Cerebellar cortex (tissue), 1 donor: ENCODE measurements around the gene OR2G2.

Experiments used
- DNase-seq: peaks from one replicate; pipeline ENCODE4 v3.0.0-alpha.2; 2015; ENCODE audit warnings: low spot score

OR2G2 gene

GRCh38 chr1:247588060-247588459, at the start of gene OR2G2:
OR2G2 (plus strand) TSS chr1:247588360; CDS start chr1:247588360, 0 bp downstream.
- no peak for DNase-seq

DNA sequence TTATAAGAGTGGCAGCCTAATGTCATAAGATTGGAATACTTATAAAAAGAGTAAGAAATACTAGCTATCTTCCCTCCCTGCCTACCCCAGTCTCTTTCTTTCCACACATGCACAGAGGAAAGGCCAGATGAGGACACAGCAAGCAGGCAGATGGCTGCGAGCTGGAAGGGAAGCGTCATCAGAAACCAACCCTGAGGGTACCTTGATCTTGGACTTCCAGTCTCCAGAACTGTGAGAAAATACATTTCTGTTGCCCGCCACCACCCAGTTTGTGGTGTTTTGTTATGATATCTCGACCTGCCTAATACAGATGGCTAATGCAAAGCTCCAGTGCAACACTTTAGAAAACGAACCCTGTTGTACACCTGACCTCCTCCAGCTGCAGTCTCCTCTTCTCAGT, 49.6 kb upstream of the OR2G2 start:
- no peak for DNase-seq

DNA sequence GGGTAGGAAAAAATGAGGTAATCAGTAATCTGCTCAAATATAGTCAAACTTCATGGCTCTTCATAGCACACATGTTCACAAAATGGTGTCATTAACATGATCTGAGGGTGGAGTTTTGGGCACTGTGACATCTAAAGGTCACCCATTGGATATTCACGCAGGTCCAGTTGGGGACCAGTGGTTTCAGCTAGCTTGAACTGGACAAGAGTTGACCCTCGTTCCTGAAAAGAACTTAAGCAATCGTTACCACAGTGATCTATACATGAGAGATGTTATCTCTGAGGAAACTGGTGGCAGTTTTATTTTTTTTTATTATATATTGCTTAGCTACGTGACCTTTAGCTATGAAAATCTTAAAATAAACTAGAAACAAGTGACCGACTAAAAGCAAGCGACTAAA, 48.9 kb upstream of the OR2G2 start:
- DNase-seq: no peak

DNA sequence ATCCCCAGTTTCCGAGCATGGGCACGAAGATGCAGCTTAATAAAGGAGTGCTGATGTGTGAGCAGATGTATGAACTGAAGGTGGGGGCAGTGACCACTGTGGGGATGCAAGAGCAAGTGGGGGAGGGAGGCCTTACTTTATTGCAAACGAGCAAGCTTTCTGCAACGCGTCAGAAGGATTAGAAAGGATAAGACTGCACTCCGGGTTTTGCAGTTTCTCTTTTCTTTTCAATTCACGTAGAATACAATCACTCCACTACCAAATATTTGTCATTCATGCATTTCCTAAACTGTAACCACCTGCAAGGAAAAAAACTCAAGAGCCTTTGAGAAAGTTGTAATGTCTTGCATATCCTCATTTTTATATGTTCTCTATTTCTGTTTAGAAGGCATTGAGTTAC, 47.6 kb upstream of the OR2G2 start:
- DNase-seq: no peak

DNA sequence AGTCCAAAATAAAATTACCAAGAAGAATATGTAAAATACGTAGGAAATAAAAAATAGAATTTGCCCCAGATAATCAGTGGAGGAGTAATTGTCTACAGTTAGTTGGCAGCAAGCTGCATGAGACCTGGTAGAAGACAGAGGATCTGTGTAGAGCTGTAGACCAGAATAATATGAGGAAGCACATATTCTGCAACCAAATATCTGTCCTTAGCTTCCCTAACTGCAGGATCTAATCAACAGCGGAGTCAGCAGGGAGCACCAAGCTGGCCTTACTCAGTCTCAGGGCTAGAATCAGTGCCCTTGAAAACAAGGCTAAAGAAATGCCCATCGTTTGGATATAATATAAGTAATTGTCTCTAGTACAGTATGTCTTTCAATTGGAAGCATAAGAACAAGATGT, 45.3 kb upstream of the OR2G2 start:
- no peak for DNase-seq

- DNase-seq: no peak
Measured at GRCh38 chr1:247548092-247548491, 40.1 kb upstream of the OR2G2 start.

DNA sequence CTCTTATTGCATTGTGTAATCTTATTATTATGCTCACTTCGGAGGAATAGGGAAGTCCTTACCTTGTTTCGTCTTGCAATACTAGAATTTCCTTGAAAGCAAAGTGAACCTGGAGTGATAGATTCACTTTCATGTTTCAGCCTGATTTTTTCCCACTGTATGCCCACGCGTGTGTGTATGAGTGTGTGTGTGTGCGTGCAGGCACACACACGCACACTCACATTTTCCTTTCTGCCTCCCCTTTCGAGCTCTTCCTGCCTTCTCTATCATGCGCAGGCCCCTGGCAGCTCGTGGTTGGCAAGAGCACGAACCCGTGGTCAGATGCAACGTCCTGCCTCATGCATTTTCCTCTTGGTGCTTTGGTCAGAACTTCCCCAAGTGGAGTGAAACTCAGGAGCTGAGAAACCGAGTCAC, 39.4 kb upstream of the OR2G2 start, which contains the start of gene GCSAML:
Gene GCSAML, plus strand, starts transcription at position 366 of the 414 bp plus-strand sequence. CDS start 58 bp downstream, outside the sequence.
- DNase-seq: no peak

DNA sequence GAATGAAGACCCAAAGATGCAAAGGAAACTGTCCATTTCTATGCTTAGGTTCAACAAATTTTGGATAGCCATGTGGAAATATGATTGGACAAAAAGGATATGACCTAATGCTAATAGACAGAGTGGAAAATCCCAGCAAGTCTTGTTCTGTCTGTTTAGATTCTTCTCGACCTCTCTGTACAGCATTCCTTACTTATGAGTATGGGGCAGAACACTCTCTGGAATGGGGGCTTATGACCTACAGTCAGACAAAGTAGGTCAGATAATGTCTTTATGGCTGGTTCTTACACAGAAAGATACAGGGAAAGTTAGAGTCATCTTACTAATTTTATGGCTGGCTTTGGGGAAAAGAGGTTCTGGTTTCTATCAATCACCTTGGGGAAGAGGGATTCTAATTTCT, 36.4 kb upstream of the OR2G2 start:
- no peak for DNase-seq

GRCh38 chr1:247552231-247552630, 35.9 kb upstream of the OR2G2 start:
- DNase-seq: no peak

GRCh38 chr1:247557926-247558674, 30.1 kb upstream of the OR2G2 start:
- DNase-seq: no peak

- DNase-seq: no peak
Measured at GRCh38 chr1:247561711-247562110, 26.4 kb upstream of the OR2G2 start.

- DNase-seq: no peak
Measured at GRCh38 chr1:247562198-247562597, 26.0 kb upstream of the OR2G2 start.

GRCh38 chr1:247574236-247574635, 13.9 kb upstream of the OR2G2 start:
- DNase-seq: no peak

DNA sequence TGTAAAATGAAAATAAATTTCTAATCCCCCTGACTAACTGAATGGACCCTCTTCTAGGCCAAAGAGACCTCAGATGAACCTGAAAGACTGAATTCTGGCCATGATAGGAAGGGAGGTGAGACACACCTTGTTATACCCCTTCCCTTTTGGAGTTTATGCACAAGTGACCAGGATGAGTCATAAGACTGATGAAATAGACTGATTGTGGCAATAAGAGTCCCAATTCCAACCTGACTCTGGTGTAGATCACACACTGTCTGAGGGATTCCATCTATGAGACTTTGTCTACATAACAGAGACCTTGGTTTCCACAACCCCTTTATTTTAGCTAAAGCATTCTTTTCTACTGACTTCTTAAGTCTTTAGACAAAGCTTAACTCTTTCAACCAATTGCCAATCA, 13.5 kb upstream of the OR2G2 start:
- DNase-seq: no peak

GRCh38 chr1:247576514-247576913, 11.6 kb upstream of the OR2G2 start:
- DNase-seq: peak; percentile 17

- no peak for DNase-seq
Measured at GRCh38 chr1:247578946-247579460, 9.2 kb upstream of the OR2G2 start.

DNA sequence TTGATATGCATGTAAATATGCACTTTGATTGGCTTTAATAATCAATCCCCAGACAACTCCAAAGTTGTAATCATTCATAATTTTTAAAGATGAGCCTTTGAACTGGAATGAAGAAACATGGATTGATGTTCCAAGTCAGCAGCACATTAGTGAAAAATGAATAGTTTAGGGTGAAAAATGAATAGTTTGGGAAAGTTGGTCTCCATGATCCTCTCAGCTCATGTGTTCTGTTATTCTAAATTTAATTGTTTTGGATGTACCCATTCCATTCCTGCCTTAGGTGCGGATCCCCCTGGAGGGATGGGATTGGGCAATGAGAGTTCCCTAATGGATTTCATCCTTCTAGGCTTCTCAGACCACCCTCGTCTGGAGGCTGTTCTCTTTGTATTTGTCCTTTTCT, 17.1 kb downstream of the OR2G2 start, which contains the start of gene OR2G3:
Gene OR2G3, plus strand, starts transcription at position 301 of the 400 bp plus-strand sequence. Its CDS starts 0 bp downstream, at position 301.
- DNase-seq: no peak

DNA sequence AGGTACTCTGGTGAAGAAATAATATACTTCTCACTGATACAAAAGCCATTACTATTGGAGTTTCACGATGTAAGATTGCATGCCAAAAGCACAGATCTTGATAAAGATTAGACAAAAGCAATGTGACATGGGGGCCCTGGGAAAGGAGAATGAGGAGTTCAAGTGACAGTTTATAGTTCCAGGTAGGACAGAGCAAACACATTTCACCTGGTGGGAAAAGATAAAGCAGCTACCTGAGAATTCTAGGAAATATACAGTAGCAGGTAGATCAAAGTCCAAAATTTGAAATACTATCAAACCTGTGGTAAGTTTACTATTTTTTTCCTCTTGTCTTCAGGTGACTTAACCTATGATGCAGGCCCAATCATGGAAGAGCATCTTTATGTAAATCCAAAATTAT, 25.2 kb downstream of the OR2G2 start:
- no peak for DNase-seq

- DNase-seq: no peak
Measured at GRCh38 chr1:247614625-247615024, 26.5 kb downstream of the OR2G2 start.

GRCh38 chr1:247627951-247628350, 39.8 kb downstream of the OR2G2 start:
- no peak for DNase-seq

DNA sequence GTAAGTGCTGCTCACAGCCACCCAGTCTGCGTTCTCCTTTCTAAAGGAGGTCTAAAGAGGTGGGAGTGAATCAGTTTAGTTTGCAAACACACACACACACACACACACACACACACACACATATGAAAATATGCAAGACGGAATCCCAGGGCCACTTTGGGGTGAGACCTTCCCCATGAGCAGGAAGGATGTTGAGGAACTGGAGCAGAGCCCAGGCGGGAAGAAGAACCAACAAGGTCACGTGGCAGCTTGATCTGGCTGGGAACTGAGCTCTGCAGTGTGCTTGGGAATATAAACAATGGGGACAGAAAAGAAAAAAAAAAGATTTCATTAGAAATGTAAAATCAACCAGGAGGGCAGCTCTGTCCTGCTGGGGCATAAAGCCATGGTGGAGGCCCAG, 49.9 kb downstream of the OR2G2 start:
- no peak for DNase-seq

GRCh38 chr1:247638781-247639180, 50.6 kb downstream of the OR2G2 start:
- DNase-seq: no peak
